ENCODE results near the gene TMTC1.

Gene TMTC1

GRCh38 chr12:29731591-29731990 is 52.2 kb downstream of the TMTC1 start:
- Histone ChIP-seq H3K27me3 (no peaks in the 10 kb centered on the region), H3K4me1 (peaks cover 51% of the 10 kb centered on the region), H3K4me3 (ENCODE audit: low read depth, low read length) (no peak overlapping the region), H3K36me3 (no peaks in the 10 kb centered on the region), H3K9me3 (no peaks in the 10 kb centered on the region; the same call in 1 of the 2 replicates)
- DNase-seq = no peak
- no peak for TF ChIP-seq CTCF (IDR thresholded peaks at IDR 0.05; ENCODE audit: low read depth, low read length)

GRCh38 chr12:29730481-29730880 is 53.3 kb downstream of the TMTC1 start:
- H3K27me3 ChIP-seq = no peaks in the 10 kb centered on the region
- H3K4me1 ChIP-seq = peaks cover 55% of the 10 kb centered on the region
- H3K4me3 ChIP-seq (ENCODE audit: low read depth, low read length) = no peak overlapping the region
- no peaks in the 10 kb centered on the region for H3K9me3 ChIP-seq
- TF ChIP-seq CTCF (IDR thresholded peaks at IDR 0.05; ENCODE audit: low read depth, low read length) = no peak
- peak; percentile 21 for DNase-seq
- no peaks in the 10 kb centered on the region for H3K36me3 ChIP-seq

GRCh38 chr12:29728030-29728429 is 55.7 kb downstream of the TMTC1 start:
- H3K9me3 ChIP-seq = no peaks in the 10 kb centered on the region
- H3K36me3 ChIP-seq = no peaks in the 10 kb centered on the region
- DNase-seq = no peak
- H3K4me3 ChIP-seq (ENCODE audit: low read depth, low read length) = no peak overlapping the region
- H3K4me1 ChIP-seq = peaks cover 50% of the 10 kb centered on the region
- no peaks in the 10 kb centered on the region for H3K27me3 ChIP-seq
- TF ChIP-seq CTCF (IDR thresholded peaks at IDR 0.05; ENCODE audit: low read depth, low read length) = no peak

- H3K4me3 ChIP-seq (ENCODE audit: low read depth, low read length) = no peak overlapping the region
- no peak for TF ChIP-seq CTCF (IDR thresholded peaks at IDR 0.05; ENCODE audit: low read depth, low read length)
- no peaks in the 10 kb centered on the region for H3K36me3 ChIP-seq
- H3K9me3 ChIP-seq = no peaks in the 10 kb centered on the region
- no peak for DNase-seq
- H3K27me3 ChIP-seq = no peaks in the 10 kb centered on the region
- H3K4me1 ChIP-seq = peaks cover 40% of the 10 kb centered on the region
Measured at GRCh38 chr12:29726741-29727348, 56.9 kb downstream of the TMTC1 start.

GRCh38 chr12:29726321-29726692 is 57.4 kb downstream of the TMTC1 start:
- Histone ChIP-seq H3K9me3 (no peaks in the 10 kb centered on the region), H3K4me3 (ENCODE audit: low read depth, low read length) (no peak overlapping the region), H3K36me3 (no peaks in the 10 kb centered on the region), H3K27me3 (no peaks in the 10 kb centered on the region), H3K4me1 (peaks cover 36% of the 10 kb centered on the region)
- no peak for DNase-seq
- TF ChIP-seq CTCF (IDR thresholded peaks at IDR 0.05; ENCODE audit: low read depth, low read length) = no peak

- no peak for TF ChIP-seq CTCF (IDR thresholded peaks at IDR 0.05; ENCODE audit: low read depth, low read length)
- peak; percentile 95 for DNase-seq
- no peaks in the 10 kb centered on the region for H3K27me3 ChIP-seq
Measured at GRCh38 chr12:29725587-29726320, 58.0 kb downstream of the TMTC1 start.

More at GRCh38 chr12:29725587-29726320, 58.0 kb downstream of the TMTC1 start:
- no peaks in the 10 kb centered on the region for H3K9me3 ChIP-seq
- no peaks in the 10 kb centered on the region for H3K36me3 ChIP-seq
- peaks cover 31% of the 10 kb centered on the region for H3K4me1 ChIP-seq
- no peak overlapping the region for H3K4me3 ChIP-seq (ENCODE audit: low read depth, low read length)

Data from BE2C (cell line).